ENCODE data around the gene ZNF792. TPM values are rescaled to one million over a fixed set of nuclear protein-coding genes. Genes with fewer than 3 reads are reported as not detected.
A peak's percentile ranks its signal among the peaks of the same experiment; 100 is the strongest.
"Not testable (repeated sequence)": the region's sequence is repeated elsewhere in the genome, so short reads cannot be mapped to it uniquely, and the experiment has no call there.

Gene ZNF792
- total RNA-seq, 2 experiments from 2014 or later = 6.4 to 6.9 TPM

GRCh38 chr19:34984287-34984686 is 20.3 kb upstream of the ZNF792 start:
- H3K27me3 Mint-ChIP-seq = no peaks in the 10 kb centered on the region
- H3K4me3 Mint-ChIP-seq = no peak overlapping the region
- no peak overlapping the region for H3K27ac Mint-ChIP-seq
- CTCF ChIA-PET = interaction anchor here (1.0 to 1.2 kb wide), 2 partner anchors 11 to 60 kb away, joined by 5 to 6 read pairs; no protein-coding TSS in a partner anchor
- peaks cover 37% of the 10 kb centered on the region for H3K4me1 Mint-ChIP-seq (ENCODE audit: low read depth)
- H3K9me3 Mint-ChIP-seq = no peaks in the 10 kb centered on the region
- DNase-seq = no peak
- intact Hi-C loops (cut with micrococcal nuclease) = no loop called here
- POLR2A ChIA-PET = interaction anchor here (3.2 kb wide), 1 partner anchor 16 kb away, joined by 17 read pairs; the partner anchor contains the start of gene GRAMD1A
- H3K36me3 Mint-ChIP-seq = peaks cover 6% of the 10 kb centered on the region

- no peak for DNase-seq
- no peak overlapping the region for H3K4me3 Mint-ChIP-seq
- H3K27me3 Mint-ChIP-seq = no peaks in the 10 kb centered on the region
- intact Hi-C loops (cut with micrococcal nuclease) = no loop called here
- H3K36me3 Mint-ChIP-seq = peaks cover 6% of the 10 kb centered on the region
- H3K4me1 Mint-ChIP-seq (ENCODE audit: low read depth) = peaks cover 32% of the 10 kb centered on the region
- ChIA-PET POLR2A (interaction anchor here (3.2 kb wide), 1 partner anchor 16 kb away, joined by 17 read pairs; the partner anchor contains the start of gene GRAMD1A), CTCF (interaction anchor here (1.0 to 1.2 kb wide), 2 partner anchors 10 to 60 kb away, joined by 5 to 6 read pairs; no protein-coding TSS in a partner anchor)
- no peak overlapping the region for H3K27ac Mint-ChIP-seq
- H3K9me3 Mint-ChIP-seq = no peaks in the 10 kb centered on the region
Observed at GRCh38 chr19:34983786-34984185, 19.8 kb upstream of the ZNF792 start.

- H3K27ac Mint-ChIP-seq = no peak overlapping the region
- H3K4me3 Mint-ChIP-seq = no peak overlapping the region
- intact Hi-C loops (cut with micrococcal nuclease) = no loop called here
- no peak for DNase-seq
- H3K27me3 Mint-ChIP-seq = no peaks in the 10 kb centered on the region
- H3K4me1 Mint-ChIP-seq (ENCODE audit: low read depth) = peaks cover 20% of the 10 kb centered on the region
- ChIA-PET POLR2A (no interaction called here), CTCF (interaction anchor here (0.7 kb wide), 1 partner anchor 31 kb away, joined by 3 read pairs; no protein-coding TSS in a partner anchor)
- H3K36me3 Mint-ChIP-seq = peaks cover 3% of the 10 kb centered on the region
- H3K9me3 Mint-ChIP-seq = no peaks in the 10 kb centered on the region
Observed at GRCh38 chr19:34982275-34982674, 18.2 kb upstream of the ZNF792 start.

GRCh38 chr19:34979819-34980640 is 16.0 kb upstream of the ZNF792 start:
- intact Hi-C loops (cut with micrococcal nuclease) = no loop called here
- peaks cover 15% of the 10 kb centered on the region for H3K4me1 Mint-ChIP-seq (ENCODE audit: low read depth)
- no peak overlapping the region for H3K27ac Mint-ChIP-seq
- no peak for DNase-seq
- ChIA-PET POLR2A (interaction anchor here (1.2 kb wide), 1 partner anchor 10 kb away, joined by 3 read pairs; no protein-coding TSS in a partner anchor), CTCF (interaction anchor here (1.1 to 1.3 kb wide), 2 partner anchors 33 to 633 kb away, joined by 3 to 7 read pairs; partner anchors contain the start of gene HAUS5)
- H3K36me3 Mint-ChIP-seq = peaks cover 4% of the 10 kb centered on the region
- H3K27me3 Mint-ChIP-seq = no peaks in the 10 kb centered on the region
- H3K9me3 Mint-ChIP-seq = peaks cover 9% of the 10 kb centered on the region
- no peak overlapping the region for H3K4me3 Mint-ChIP-seq

- POLR2A ChIA-PET = interaction anchor here (0.5 to 0.7 kb wide), 3 partner anchors 8 to 25 kb away, joined by 3 read pairs; no protein-coding TSS in a partner anchor
Observed at GRCh38 chr19:34976611-34977010, 12.6 kb upstream of the ZNF792 start.

GRCh38 chr19:34975056-34975455 is 11.0 kb upstream of the ZNF792 start:
- CTCF ChIA-PET = interaction anchor here (0.8 to 10.6 kb wide), 4 partner anchors 11 to 70 kb away, joined by 3 to 175 read pairs (median 8); no protein-coding TSS in a partner anchor
- intact Hi-C loops (cut with micrococcal nuclease) = no loop called here
- H3K27ac Mint-ChIP-seq = peak overlapping the region; percentile 9

More at GRCh38 chr19:34976611-34977010, 12.6 kb upstream of the ZNF792 start:
- DNase-seq = no peak
- Mint-ChIP-seq H3K27ac (peak overlapping the region; percentile 63), H3K9me3 (peaks cover 9% of the 10 kb centered on the region), H3K4me3 (no peak overlapping the region), H3K4me1 (ENCODE audit: low read depth) (peaks cover 27% of the 10 kb centered on the region), H3K36me3 (peaks cover 4% of the 10 kb centered on the region), H3K27me3 (no peaks in the 10 kb centered on the region)
- intact Hi-C loops (cut with micrococcal nuclease) = no loop called here
- CTCF ChIA-PET = interaction anchor here (1.9 to 10.6 kb wide), 2 partner anchors 9 to 34 kb away, joined by 5 to 175 read pairs; no protein-coding TSS in a partner anchor

GRCh38 chr19:34974646-34975045 is 10.6 kb upstream of the ZNF792 start:
- H3K4me1 Mint-ChIP-seq (ENCODE audit: low read depth) = peaks cover 27% of the 10 kb centered on the region
- peaks cover 4% of the 10 kb centered on the region for H3K36me3 Mint-ChIP-seq
- DNase-seq = no peak
- no peaks in the 10 kb centered on the region for H3K27me3 Mint-ChIP-seq
- no peak overlapping the region for H3K27ac Mint-ChIP-seq
- CTCF ChIA-PET = interaction anchor here (0.8 to 10.6 kb wide), 5 partner anchors 11 to 70 kb away, joined by 3 to 175 read pairs (median 10); partner anchors contain the start of gene GRAMD1A
- POLR2A ChIA-PET = interaction anchor here (1.7 kb wide), 1 partner anchor 26 kb away, joined by 5 read pairs; no protein-coding TSS in a partner anchor
- H3K9me3 Mint-ChIP-seq = peaks cover 13% of the 10 kb centered on the region
- no peak overlapping the region for H3K4me3 Mint-ChIP-seq
- intact Hi-C loops (cut with micrococcal nuclease) = no loop called here

More at GRCh38 chr19:34975056-34975455, 11.0 kb upstream of the ZNF792 start:
- Mint-ChIP-seq H3K36me3 (peaks cover 4% of the 10 kb centered on the region), H3K27me3 (no peaks in the 10 kb centered on the region), H3K4me1 (ENCODE audit: low read depth) (peaks cover 27% of the 10 kb centered on the region), H3K4me3 (no peak overlapping the region), H3K9me3 (peaks cover 9% of the 10 kb centered on the region)
- POLR2A ChIA-PET = interaction anchor here (1.7 kb wide), 1 partner anchor 26 kb away, joined by 5 read pairs; no protein-coding TSS in a partner anchor
- no peak for DNase-seq

- intact Hi-C loops (cut with micrococcal nuclease) = loop anchor here (2.0 kb wide), 2 partner anchors 19 to 73 kb away; no protein-coding TSS in a partner anchor
- Mint-ChIP-seq H3K4me3 (no peak overlapping the region), H3K27me3 (no peaks in the 10 kb centered on the region), H3K9me3 (peaks cover 31% of the 10 kb centered on the region), H3K27ac (no peak overlapping the region), H3K4me1 (ENCODE audit: low read depth) (peaks cover 27% of the 10 kb centered on the region), H3K36me3 (peaks cover 4% of the 10 kb centered on the region)
- ChIA-PET POLR2A (interaction anchor here (0.6 to 1.7 kb wide), 4 partner anchors 41 to 98 kb away, joined by 3 to 11 read pairs (median 3); no protein-coding TSS in a partner anchor), CTCF (interaction anchor here (0.6 to 10.6 kb wide), 21 partner anchors 9 to 270 kb away, joined by 3 to 175 read pairs (median 4); partner anchors contain the start of genes GRAMD1A and ZNF30)
- DNase-seq = no peak
Observed at GRCh38 chr19:34972163-34972705, 8.2 kb upstream of the ZNF792 start.

GRCh38 chr19:34970185-34970780 is 6.3 kb upstream of the ZNF792 start:
- H3K9me3 Mint-ChIP-seq = peaks cover 37% of the 10 kb centered on the region
- not testable (repeated sequence) for H3K27ac Mint-ChIP-seq
- CTCF ChIA-PET = interaction anchor here (10.6 kb wide), 1 partner anchor 40 kb away, joined by 175 read pairs; no protein-coding TSS in a partner anchor

GRCh38 chr19:34969721-34970120 is 5.7 kb upstream of the ZNF792 start:
- H3K36me3 Mint-ChIP-seq = peaks cover 6% of the 10 kb centered on the region
- H3K27me3 Mint-ChIP-seq = no peaks in the 10 kb centered on the region
- DNase-seq = no peak
- CTCF ChIA-PET = interaction anchor here (10.6 kb wide), 1 partner anchor 40 kb away, joined by 175 read pairs; no protein-coding TSS in a partner anchor
- no peak overlapping the region for H3K4me3 Mint-ChIP-seq
- POLR2A ChIA-PET = no interaction called here
- peaks cover 18% of the 10 kb centered on the region for H3K4me1 Mint-ChIP-seq (ENCODE audit: low read depth)
- peaks cover 37% of the 10 kb centered on the region for H3K9me3 Mint-ChIP-seq
- H3K27ac Mint-ChIP-seq = no peak overlapping the region
- intact Hi-C loops (cut with micrococcal nuclease) = no loop called here

More at GRCh38 chr19:34970185-34970780, 6.3 kb upstream of the ZNF792 start:
- POLR2A ChIA-PET; H3K36me3 Mint-ChIP-seq; H3K27me3 Mint-ChIP-seq; H3K4me3 Mint-ChIP-seq; DNase-seq; intact Hi-C loops (cut with micrococcal nuclease): not testable (repeated sequence)
- peaks cover 23% of the 10 kb centered on the region for H3K4me1 Mint-ChIP-seq (ENCODE audit: low read depth)

GRCh38 chr19:34967551-34967950 is 3.5 kb upstream of the ZNF792 start:
- H3K9me3 Mint-ChIP-seq = peaks cover 42% of the 10 kb centered on the region
- intact Hi-C loops (cut with micrococcal nuclease) = no loop called here

More at GRCh38 chr19:34967551-34967950, 3.5 kb upstream of the ZNF792 start:
- peaks cover 10% of the 10 kb centered on the region for H3K4me1 Mint-ChIP-seq (ENCODE audit: low read depth)
- no peak overlapping the region for H3K27ac Mint-ChIP-seq
- no peak overlapping the region for H3K4me3 Mint-ChIP-seq
- peaks cover 14% of the 10 kb centered on the region for H3K36me3 Mint-ChIP-seq
- DNase-seq = no peak
- ChIA-PET CTCF (interaction anchor here (0.9 to 10.6 kb wide), 4 partner anchors 14 to 77 kb away, joined by 3 to 175 read pairs (median 3); no protein-coding TSS in a partner anchor), POLR2A (interaction anchor here (0.9 kb wide), 1 partner anchor 33 kb away, joined by 4 read pairs; the partner anchor contains the start of gene GRAMD1A)
- H3K27me3 Mint-ChIP-seq = no peaks in the 10 kb centered on the region

All from activated CD4-positive, alpha-beta memory T cell treated with anti-CD3 and anti-CD28 coated beads for 36 hours (primary cell).